Liver (tissue), 3 donors: ENCODE results near the gene MOB3C.

ENCODE experiments used
- EGR1 ChIP-seq, 2 donors: IDR thresholded peaks; 2 replicates each; pipeline ENCODE4 v1.6.1; 2016 to 2018; ENCODE audit warnings: antibody characterized with exemption in 2 of 2, low read depth in 2 of 2
- GABPA ChIP-seq, 2 donors: IDR thresholded peaks in 1 of 2; conservative IDR thresholded peaks in 1 of 2; 2 replicates each; pipeline ENCODE4 v1.6.1; 2016; ENCODE audit warnings: antibody characterized with exemption in 2 of 2, mild to moderate bottlenecking in 1 of 2, moderate library complexity in 1 of 2
- HNF4A ChIP-seq, 2 donors: conservative IDR thresholded peaks; 2 replicates each; pipeline ENCODE4 v1.6.1; 2016; ENCODE audit warnings: antibody characterized with exemption in 2 of 2, mild to moderate bottlenecking in 2 of 2
- HNF4G ChIP-seq: IDR thresholded peaks from 2 replicates; pipeline ENCODE4 v1.6.1; 2016; ENCODE audit warnings: antibody characterized with exemption
- JUND ChIP-seq, 2 donors: IDR thresholded peaks; 2 replicates each; pipeline ENCODE4 v1.6.1; 2016; ENCODE audit warnings: antibody characterized with exemption in 2 of 2
- NR2F2 ChIP-seq: IDR thresholded peaks from 2 replicates; pipeline ENCODE4 v1.6.1; 2016; ENCODE audit warnings: antibody characterized with exemption
- RAD21 ChIP-seq, 2 donors: IDR thresholded peaks; 2 replicates each; pipeline ENCODE4 v1.6.1; 2016; ENCODE audit warnings: antibody characterized with exemption in 2 of 2, mild to moderate bottlenecking in 2 of 2
- RXRA ChIP-seq, 2 donors: IDR thresholded peaks; 2 replicates each; pipeline ENCODE4 v1.6.1; 2017 to 2018; ENCODE audit warnings: antibody characterized with exemption in 2 of 2, mild to moderate bottlenecking in 1 of 2
- TAF1 ChIP-seq: conservative IDR thresholded peaks from 2 replicates; pipeline ENCODE4 v1.6.1; 2016; ENCODE audit warnings: antibody characterized with exemption, mild to moderate bottlenecking
- YY1 ChIP-seq: IDR thresholded peaks from 2 replicates; pipeline ENCODE4 v1.6.1; 2016; ENCODE audit warnings: antibody characterized with exemption, mild to moderate bottlenecking
- TF ChIP-seq, protein P1 (sequence below): fragments of 150-350 bp; IDR thresholded peaks from 2 replicates; pipeline ENCODE4 v1.5.1; 2017; ENCODE audit warnings: improper control_type of control experiment, low read depth, low read length; ENCODE audit not compliant: missing input control
- TF ChIP-seq, protein P2 (sequence below): IDR thresholded peaks from 2 replicates; pipeline ENCODE4 v1.6.1; 2016; ENCODE audit warnings: antibody characterized with exemption, mild to moderate bottlenecking
- TF ChIP-seq, protein P3 (sequence below): IDR thresholded peaks from 2 replicates; pipeline ENCODE4 v1.6.1; 2016; ENCODE audit warnings: antibody characterized with exemption
- TF ChIP-seq, protein P4 (sequence below): IDR thresholded peaks from 2 replicates; pipeline ENCODE4 v1.6.1; 2016; ENCODE audit warnings: antibody characterized with exemption
- donor health status: healthy.
- donor health status: healthy.

DNA sequence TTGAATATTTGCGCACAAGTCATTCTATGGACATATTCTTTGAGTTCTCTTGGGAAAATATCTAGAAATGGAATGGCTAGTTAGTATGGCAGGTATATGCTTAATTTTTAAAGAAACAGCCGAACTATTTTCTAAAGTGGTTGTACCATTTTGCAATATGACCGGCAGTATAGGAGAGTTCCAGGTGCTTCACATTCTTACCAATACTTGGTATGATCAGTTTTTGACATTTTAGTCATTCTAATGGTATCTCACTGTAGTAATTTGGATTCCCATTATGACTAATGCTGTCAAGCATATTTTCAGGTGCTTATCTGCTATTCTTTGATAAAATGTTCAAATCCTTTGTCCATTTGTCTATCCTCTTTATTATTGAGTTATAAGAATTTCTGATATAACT lies 31.0 kb upstream of the MOB3C start:
- TF ChIP-seq, protein P1, sequence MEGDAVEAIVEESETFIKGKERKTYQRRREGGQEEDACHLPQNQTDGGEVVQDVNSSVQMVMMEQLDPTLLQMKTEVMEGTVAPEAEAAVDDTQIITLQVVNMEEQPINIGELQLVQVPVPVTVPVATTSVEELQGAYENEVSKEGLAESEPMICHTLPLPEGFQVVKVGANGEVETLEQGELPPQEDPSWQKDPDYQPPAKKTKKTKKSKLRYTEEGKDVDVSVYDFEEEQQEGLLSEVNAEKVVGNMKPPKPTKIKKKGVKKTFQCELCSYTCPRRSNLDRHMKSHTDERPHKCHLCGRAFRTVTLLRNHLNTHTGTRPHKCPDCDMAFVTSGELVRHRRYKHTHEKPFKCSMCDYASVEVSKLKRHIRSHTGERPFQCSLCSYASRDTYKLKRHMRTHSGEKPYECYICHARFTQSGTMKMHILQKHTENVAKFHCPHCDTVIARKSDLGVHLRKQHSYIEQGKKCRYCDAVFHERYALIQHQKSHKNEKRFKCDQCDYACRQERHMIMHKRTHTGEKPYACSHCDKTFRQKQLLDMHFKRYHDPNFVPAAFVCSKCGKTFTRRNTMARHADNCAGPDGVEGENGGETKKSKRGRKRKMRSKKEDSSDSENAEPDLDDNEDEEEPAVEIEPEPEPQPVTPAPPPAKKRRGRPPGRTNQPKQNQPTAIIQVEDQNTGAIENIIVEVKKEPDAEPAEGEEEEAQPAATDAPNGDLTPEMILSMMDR = no peak
- TF ChIP-seq YY1 (no peak), RXRA (IDR thresholded peaks at IDR 0.05) (no peak), RAD21 (IDR thresholded peaks at IDR 0.05) (no peak), NR2F2 (no peak), HNF4A (conservative IDR thresholded peaks at IDR 0.05) (no peak), HNF4G (no peak), TAF1 (no peak), GABPA (IDR thresholded peaks at IDR 0.05 in 1 of 2, conservative IDR thresholded peaks at IDR 0.05 in 1 of 2) (no peak), JUND (IDR thresholded peaks at IDR 0.05) (no peak), EGR1 (IDR thresholded peaks at IDR 0.05; ENCODE audit: low read depth in 2 of 2) (no peak)
- TF ChIP-seq, protein P2, sequence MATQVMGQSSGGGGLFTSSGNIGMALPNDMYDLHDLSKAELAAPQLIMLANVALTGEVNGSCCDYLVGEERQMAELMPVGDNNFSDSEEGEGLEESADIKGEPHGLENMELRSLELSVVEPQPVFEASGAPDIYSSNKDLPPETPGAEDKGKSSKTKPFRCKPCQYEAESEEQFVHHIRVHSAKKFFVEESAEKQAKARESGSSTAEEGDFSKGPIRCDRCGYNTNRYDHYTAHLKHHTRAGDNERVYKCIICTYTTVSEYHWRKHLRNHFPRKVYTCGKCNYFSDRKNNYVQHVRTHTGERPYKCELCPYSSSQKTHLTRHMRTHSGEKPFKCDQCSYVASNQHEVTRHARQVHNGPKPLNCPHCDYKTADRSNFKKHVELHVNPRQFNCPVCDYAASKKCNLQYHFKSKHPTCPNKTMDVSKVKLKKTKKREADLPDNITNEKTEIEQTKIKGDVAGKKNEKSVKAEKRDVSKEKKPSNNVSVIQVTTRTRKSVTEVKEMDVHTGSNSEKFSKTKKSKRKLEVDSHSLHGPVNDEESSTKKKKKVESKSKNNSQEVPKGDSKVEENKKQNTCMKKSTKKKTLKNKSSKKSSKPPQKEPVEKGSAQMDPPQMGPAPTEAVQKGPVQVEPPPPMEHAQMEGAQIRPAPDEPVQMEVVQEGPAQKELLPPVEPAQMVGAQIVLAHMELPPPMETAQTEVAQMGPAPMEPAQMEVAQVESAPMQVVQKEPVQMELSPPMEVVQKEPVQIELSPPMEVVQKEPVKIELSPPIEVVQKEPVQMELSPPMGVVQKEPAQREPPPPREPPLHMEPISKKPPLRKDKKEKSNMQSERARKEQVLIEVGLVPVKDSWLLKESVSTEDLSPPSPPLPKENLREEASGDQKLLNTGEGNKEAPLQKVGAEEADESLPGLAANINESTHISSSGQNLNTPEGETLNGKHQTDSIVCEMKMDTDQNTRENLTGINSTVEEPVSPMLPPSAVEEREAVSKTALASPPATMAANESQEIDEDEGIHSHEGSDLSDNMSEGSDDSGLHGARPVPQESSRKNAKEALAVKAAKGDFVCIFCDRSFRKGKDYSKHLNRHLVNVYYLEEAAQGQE = no peak
- TF ChIP-seq, protein P3, sequence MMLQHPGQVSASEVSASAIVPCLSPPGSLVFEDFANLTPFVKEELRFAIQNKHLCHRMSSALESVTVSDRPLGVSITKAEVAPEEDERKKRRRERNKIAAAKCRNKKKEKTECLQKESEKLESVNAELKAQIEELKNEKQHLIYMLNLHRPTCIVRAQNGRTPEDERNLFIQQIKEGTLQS = no peak
- TF ChIP-seq, protein P4, sequence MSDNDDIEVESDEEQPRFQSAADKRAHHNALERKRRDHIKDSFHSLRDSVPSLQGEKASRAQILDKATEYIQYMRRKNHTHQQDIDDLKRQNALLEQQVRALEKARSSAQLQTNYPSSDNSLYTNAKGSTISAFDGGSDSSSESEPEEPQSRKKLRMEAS = no peak
